Endometrial microvascular endothelial cells (primary cell): ENCODE measurements around the gene MLC1. TPM values are rescaled to one million over a fixed set of nuclear protein-coding genes. Genes with fewer than 3 reads are reported as not detected.

Source experiments
- in situ Hi-C: cut with HindIII; loops from 2 replicates; pipeline ENCODE4 v1.10.0; 2017; ENCODE audit warnings: low sequenced_read_pairs, low pct_unique_long_range_greater_than_20kb; ENCODE audit errors: inconsistent ontology term
- total RNA-seq: library from RNA; depleted of rRNA; stranded (reverse); fragments of >200 nt; gene quantifications from one replicate; pipeline ENCODE4 v1.2.3, GENCODE V29; 2015; ENCODE audit errors: inconsistent ontology term

MLC1 gene
- total RNA-seq, 1 donor from 2014 or later, result not detected

- in situ Hi-C loops, result no loop called here
Observed at GRCh38 chr22:50046481-50047245, 38.6 kb downstream of the MLC1 start.

- in situ Hi-C loops, result no loop called here
Observed at GRCh38 chr22:50046019-50046415, 39.2 kb downstream of the MLC1 start.

DNA sequence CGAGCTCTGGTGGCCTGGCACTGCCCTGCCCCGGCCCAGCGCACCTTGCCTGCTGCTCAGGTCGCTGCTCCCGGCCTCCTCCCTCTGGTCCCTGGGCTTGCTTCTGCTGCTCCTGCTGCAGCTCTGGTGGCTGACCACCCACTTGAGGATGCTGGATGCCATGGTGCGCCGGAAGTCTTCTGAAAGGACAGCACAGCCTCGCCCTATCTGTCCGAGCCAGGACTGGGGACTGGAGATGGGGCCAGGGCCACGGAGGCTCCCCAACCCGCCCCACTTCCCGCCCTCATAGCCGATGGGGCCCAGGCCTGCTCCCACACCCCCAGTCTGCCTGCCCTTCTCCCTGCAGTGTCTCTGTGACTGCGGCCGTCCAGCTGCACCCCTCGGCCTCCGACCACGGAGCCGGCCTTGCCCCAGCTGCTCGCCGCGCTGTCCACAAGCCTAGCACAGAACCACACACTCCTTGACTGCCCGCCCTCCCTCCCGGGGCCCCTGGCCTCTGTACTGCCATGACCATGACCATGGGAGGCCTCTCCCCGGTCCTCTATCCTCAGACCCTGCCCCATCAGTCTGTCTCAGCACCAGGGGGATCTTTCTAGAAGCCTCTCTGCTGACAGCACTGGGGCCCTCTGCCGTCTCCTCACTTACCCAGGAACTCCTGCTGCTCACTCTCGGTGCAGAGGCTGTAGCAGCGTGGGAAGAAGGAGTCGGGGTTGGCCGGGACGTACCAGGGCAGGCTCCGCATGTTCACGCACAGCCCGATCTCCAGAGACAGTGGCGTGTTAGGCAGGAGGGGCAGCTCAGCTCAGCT, 39.8 kb downstream of the MLC1 start:
- in situ Hi-C loops, result no loop called here

DNA sequence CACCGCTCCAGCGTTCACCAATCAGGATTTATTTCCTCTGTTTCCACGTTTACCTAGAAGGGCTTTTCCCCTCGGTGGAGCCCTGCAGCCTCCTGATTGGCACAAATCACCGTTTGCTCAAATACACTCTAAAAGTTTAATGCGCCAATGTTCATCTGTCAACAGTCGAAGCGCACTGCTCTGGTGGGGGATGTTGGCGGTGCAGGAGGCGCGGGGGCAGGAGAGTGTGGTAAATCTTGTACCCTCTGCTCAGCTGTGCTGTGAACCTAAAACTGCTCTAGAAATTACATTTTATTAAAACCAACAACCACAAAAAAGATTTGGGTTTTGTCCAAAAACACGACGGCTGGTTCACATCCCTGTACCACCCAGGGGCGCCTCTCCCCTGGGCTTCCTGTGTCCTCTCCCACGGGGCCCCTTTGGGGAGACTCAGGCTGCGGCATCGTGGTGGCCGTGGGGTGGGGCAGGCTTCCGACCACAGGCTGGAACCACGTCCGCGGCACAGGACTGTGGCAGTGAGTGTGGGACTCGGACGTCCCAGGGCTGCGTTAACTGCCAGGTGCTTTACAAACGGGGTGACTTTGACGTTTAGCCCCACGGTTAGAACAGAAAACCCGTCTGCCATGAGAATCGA, 40.6 kb downstream of the MLC1 start:
- in situ Hi-C loops, result no loop called here

GRCh38 chr22:50041361-50042065, 43.7 kb downstream of the MLC1 start:
- in situ Hi-C loops, result no loop called here

DNA sequence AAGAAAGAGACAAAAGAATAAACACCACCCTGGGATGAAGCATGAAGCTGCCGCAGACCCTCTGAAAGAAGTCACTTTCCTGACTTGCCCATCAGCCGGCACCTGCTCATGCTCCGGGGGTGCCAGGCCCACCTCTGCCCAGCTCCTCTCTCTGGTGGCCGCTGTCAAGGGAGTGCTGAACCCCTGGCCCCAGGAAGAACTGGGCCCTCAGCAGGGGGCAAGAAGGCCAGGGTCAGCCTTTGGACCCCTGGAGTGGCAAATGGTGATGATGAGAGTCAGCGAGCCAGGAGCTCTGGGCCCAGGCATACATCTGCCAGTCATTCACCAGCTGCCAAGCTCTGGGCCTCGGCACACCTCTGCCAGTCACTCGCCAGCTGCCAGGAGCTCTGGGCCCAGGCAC, 44.5 kb downstream of the MLC1 start:
- in situ Hi-C loops, result no loop called here

- in situ Hi-C loops, result no loop called here
Observed at GRCh38 chr22:50039669-50040443, 45.4 kb downstream of the MLC1 start.

DNA sequence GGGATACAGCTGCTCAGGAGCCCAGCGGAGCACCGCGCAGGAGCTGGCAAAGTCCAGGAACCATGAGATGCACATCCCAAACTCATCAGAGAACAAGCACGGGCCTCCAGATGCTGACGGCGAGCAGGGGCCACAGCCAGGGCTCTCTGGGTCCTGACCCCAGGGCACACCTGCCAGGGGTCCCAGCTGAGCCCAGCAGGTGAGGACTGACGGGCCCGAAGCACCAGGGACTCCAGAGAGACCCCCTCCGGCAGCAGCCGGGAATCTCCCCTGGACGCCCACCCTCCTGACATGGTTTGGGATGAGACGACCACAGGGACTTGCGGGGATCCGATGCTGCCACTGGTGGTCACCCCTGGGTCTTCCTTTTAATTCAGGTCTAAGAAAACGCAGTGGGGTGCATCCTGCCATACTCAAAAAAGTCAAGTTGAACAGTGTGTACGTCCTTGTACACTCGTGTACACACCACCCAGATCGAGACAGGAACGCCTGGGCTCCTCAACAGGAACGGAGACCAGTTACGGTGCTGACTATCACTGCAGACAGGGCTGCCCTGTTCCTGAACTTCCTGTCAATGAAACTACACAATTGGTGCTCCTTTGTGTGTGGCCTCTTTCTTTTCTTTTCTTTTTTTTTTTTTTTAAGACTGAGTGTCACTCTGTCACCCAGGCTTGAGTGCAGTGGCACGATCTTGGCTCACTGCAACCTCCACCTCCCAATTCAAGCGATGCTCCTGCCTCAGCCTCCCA, 49.1 kb downstream of the MLC1 start:
- in situ Hi-C loops, result no loop called here

DNA sequence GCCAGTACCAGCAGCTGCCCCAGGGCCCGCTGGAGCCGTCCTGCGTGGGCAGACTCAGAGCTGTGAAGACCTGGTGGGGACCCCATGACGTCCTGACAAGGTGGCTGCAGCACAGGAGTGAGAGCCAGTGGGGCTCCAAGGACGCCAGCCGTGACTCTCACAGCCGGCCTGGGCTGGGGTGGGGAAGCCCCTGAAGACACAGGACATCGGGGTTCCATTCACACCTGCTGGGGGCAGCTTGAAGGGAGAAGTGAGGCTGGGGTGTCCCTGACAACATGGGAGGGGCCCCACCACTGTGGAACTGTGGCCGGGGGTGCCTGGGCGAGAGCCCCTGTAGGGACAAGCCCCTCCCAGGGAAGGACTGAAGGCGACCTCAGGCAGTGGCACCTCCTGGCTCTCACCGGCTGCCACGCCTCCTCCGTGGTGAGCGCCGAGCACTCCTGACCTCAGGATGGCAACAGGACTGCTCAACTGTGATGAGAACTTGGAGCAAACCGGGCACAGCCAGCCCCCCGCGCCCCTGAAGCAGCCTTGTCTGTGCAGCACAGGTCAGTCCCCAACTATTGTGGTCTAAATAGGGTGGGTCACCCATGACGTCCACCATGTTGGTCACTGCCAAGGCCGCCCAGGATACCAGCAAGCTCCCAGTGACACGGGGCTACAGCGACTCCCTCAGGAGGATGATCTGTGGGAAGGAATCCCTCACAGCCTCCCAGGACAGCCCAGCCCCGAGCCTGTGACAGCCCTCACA, 49.9 kb downstream of the MLC1 start:
- in situ Hi-C loops, result no loop called here

DNA sequence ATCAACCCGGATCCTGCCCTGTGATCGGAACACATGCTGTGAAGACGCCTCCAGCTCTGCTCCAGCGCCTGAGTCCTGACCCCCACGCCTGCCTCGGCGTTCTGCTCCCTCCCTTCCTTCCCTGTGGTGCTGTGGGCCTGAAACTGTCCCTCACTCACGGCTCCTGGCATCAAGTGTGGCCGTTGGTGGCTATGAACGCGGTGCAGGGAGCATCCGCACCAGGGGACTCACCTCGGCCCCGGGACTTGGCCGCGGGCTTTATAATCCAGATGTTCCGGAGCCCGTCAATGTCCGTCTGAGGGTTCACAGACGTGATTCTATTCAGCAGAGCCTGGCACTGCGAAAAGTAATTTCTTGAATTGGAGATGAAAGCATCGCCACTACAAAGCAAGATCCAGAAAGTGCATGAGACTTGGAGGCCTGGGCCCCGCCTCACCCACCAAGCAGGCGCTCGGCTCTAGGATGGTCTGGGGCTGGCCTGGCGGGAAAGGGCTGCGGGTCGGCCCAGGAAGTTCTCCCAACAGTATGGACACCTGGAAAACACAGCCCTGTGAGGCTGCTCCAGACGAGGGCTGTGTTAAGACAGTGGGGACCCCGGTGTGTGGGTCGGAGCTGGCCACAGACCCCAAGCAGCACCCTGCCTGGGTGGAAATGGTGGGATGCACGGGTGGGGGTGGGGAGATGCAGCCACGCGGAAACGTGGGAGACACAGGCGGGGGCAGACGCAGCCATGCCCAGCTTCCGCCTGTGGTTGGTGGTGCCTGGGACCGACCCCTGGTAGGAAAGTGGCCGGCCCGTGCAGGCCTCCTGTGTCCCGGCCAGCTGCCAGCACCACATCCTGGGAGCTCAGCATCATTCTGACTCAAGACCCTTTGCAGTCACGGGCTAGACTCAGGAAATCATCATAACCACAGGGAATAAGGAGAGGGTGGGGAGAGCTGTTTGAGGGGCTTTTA, 50.8 kb downstream of the MLC1 start:
- in situ Hi-C loops, result no loop called here

DNA sequence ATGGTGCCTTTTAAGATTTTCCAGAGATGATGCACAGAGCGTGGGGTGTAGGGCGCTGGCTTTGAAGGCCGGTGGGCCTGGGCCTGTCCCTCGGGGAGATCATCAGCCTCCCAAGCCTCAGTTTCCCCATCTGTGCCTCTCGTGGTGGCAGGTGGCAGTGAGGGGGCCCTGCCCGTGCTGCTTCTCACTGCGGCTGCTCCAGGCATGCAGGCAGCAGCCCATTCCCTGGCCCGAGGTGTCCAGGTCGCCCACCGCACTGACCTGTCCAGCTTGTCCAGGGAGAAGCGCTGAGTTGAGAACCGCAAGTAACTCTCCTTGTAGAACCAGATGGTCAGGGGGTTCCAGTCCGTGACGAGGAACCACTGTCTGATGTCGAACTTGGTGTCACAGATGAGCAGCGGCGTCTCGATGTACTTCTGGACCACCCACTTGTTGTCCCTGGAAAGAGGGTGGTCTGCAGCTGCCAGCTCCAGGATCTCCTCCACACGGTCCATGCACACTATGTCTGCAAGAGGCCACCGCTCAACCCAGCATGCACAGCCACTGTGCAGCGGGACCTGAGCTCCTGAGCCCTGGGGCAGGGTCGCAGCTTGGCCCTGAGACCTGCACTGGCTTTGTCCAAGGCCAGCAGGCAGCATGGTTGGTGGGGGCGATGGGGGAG, 52.2 kb downstream of the MLC1 start:
- in situ Hi-C loops, result no loop called here

GRCh38 chr22:50032109-50032871, 52.9 kb downstream of the MLC1 start:
- in situ Hi-C loops, result no loop called here

GRCh38 chr22:50031189-50032091, 53.8 kb downstream of the MLC1 start:
- in situ Hi-C loops, result no loop called here
